HepG2 (cell line): ENCODE measurements around the gene STUB1. TPM values are rescaled to one million over a fixed set of nuclear protein-coding genes. Genes with fewer than 3 reads are reported as not detected.

Experiments
- HMG20B ChIP-seq: conservative IDR thresholded peaks from 2 replicates; pipeline ENCODE4 v1.6.1; 2016; ENCODE audit warnings: missing genetic modification reagents, missing compliant biosample characterization
- MLLT10 ChIP-seq: sonication (generic); formaldehyde crosslinking; IDR thresholded peaks from 2 replicates; pipeline ENCODE4 v1.4.0; 2020; ENCODE audit warnings: missing genetic modification reagents
- RAD21 ChIP-seq: fragments of 450-650 bp; formaldehyde crosslinking; IDR thresholded peaks from 2 replicates; pipeline ENCODE4 v1.5.0; 2020; ENCODE audit warnings: mild to moderate bottlenecking
- SP2 ChIP-seq: sonication (generic); formaldehyde crosslinking; IDR thresholded peaks from 2 replicates; pipeline ENCODE4 v1.5.1; 2020; ENCODE audit warnings: mild to moderate bottlenecking, missing genetic modification reagents
- TEAD3 ChIP-seq: optimal IDR thresholded peaks from 2 replicates; pipeline ENCODE3; 2016; ENCODE audit warnings: borderline replicate concordance
- TMF1 ChIP-seq: sonication (generic); formaldehyde crosslinking; IDR thresholded peaks from 2 replicates; pipeline ENCODE4 v1.8.1; 2022; ENCODE audit warnings: low read depth, missing genetic modification reagents
- ZBTB7B ChIP-seq: sonication (generic); formaldehyde crosslinking; IDR thresholded peaks from 2 replicates; pipeline ENCODE4 v1.4.0; 2020; ENCODE audit warnings: missing genetic modification reagents
- ZNF768 ChIP-seq: sonication (generic); formaldehyde crosslinking; IDR thresholded peaks from 2 replicates; pipeline ENCODE4 v1.4.0; 2020; ENCODE audit warnings: missing genetic modification reagents
- polyA plus RNA-seq, 8 experiments: library from polyadenylated mRNA; depleted of rRNA in 3 of 8; stranded (reverse) in 7 of 8; unstranded in 1 of 8; fragments of >200 nt; fragmentation: Illumina TruSeq in 4 of 8; extraction: Trizol in 4 of 8; gene quantifications; 2 replicates each; pipeline versions ENCODE4 v1.2.1 to v1.2.3, GENCODE V29; 2011 to 2016; ENCODE audit warnings: low read depth in 4 of 8, missing spikeins in 1 of 8, mixed read lengths in 1 of 8; ENCODE audit not compliant: insufficient read depth in 1 of 8
- total RNA-seq, 5 experiments: library from RNA; depleted of rRNA; stranded (reverse); fragments of >200 nt; fragmentation: Illumina TruSeq; extraction: Trizol; gene quantifications; 2 replicates each; pipeline ENCODE4 v1.2.3, GENCODE V29; 2016; ENCODE audit warnings: low read depth in 1 of 5
- TF ChIP-seq, protein P1 (sequence below): sonication (generic); formaldehyde crosslinking; IDR thresholded peaks from 2 replicates; pipeline ENCODE4 v1.5.1; 2020; ENCODE audit warnings: mild to moderate bottlenecking, missing genetic modification reagents, moderate library complexity
- TF ChIP-seq, protein P2 (sequence below): sonication (generic); formaldehyde crosslinking; IDR thresholded peaks from one replicate; pipeline ENCODE4 v1.5.1; 2020; ENCODE audit warnings: mild to moderate bottlenecking, missing genetic modification reagents; ENCODE audit errors: not compliant biosample characterization
- TF ChIP-seq, protein P3 (sequence below): sonication (generic); formaldehyde crosslinking; conservative IDR thresholded peaks from 2 replicates; pipeline ENCODE4 v1.5.0; 2020; ENCODE audit warnings: missing genetic modification reagents
- TF ChIP-seq, protein P4 (sequence below): sonication (generic); formaldehyde crosslinking; IDR thresholded peaks from 2 replicates; pipeline ENCODE4 v1.9.0; 2022; ENCODE audit warnings: missing genetic modification reagents, mild to moderate bottlenecking, borderline replicate concordance

STUB1 gene
- total and polyA plus RNA-seq, 2 of the 13 experiments (the other 11 are each of a cell fraction or from before 2014, with no cell fraction given), result 52.9 to 78.2 TPM

DNA sequence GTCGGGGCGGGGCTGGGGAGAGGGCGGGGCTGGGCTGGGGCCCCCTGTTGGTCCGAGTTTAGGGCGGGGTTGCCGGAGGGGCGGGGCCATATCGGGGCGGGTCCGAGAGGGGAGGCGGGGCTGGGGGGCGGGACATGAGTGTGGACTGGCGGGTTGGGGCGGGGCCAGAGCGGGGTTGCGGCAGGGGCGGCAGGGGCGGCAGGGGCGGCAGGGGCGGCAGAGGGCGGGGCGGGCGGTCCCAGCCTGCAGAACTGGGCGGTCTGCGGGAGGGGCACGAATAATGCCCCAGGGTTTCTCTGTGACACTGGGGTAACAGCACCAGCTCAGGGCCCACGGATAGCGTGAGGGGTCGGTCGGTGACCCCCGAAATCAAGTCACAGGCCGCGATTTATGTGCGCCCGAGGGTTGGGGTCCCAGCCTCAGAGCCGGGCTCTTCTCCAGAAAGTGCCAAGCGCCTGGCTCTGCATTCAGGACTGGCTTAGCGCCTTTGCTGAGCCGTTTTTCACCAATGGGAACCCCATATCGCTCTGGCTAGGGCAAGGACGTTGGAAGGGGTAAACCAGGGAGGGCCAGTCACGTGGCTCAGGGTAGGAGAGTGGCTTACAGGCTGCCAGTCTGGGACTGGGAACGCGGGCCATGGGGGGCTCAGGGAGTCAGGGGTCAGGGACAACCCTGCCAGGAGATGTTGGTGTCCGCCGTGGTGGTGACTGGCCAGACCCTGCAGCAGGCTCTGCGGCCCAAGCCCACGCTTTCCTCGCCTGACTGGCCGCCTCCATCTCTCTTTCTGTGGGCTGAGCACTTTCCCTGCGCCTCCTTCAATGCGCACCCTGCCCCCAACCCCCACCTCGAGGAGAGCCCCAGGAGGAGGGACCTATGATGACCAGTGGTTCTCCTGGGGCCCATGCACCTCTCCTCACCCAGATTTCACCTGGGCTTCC is 42.9 kb upstream of the STUB1 start (continued):
- TF ChIP-seq MLLT10 (CRISPR knock-in tag) (no peak), ZNF768 (CRISPR knock-in tag) (peak; percentile 63; the same call in 1 of the 2 replicates), SP2 (CRISPR knock-in tag) (no peak), TMF1 (0 out of 2 replicates have a peak, but pooled peaks have one; percentile 31), ZBTB7B (CRISPR knock-in tag) (peak; percentile 22; the same call in 1 of the 2 replicates), RAD21 (CRISPR knock-in tag) (no peak), HMG20B (no peak), TEAD3 (CRISPR knock-in tag) (peak; percentile 47)
- TF ChIP-seq, protein P1, sequence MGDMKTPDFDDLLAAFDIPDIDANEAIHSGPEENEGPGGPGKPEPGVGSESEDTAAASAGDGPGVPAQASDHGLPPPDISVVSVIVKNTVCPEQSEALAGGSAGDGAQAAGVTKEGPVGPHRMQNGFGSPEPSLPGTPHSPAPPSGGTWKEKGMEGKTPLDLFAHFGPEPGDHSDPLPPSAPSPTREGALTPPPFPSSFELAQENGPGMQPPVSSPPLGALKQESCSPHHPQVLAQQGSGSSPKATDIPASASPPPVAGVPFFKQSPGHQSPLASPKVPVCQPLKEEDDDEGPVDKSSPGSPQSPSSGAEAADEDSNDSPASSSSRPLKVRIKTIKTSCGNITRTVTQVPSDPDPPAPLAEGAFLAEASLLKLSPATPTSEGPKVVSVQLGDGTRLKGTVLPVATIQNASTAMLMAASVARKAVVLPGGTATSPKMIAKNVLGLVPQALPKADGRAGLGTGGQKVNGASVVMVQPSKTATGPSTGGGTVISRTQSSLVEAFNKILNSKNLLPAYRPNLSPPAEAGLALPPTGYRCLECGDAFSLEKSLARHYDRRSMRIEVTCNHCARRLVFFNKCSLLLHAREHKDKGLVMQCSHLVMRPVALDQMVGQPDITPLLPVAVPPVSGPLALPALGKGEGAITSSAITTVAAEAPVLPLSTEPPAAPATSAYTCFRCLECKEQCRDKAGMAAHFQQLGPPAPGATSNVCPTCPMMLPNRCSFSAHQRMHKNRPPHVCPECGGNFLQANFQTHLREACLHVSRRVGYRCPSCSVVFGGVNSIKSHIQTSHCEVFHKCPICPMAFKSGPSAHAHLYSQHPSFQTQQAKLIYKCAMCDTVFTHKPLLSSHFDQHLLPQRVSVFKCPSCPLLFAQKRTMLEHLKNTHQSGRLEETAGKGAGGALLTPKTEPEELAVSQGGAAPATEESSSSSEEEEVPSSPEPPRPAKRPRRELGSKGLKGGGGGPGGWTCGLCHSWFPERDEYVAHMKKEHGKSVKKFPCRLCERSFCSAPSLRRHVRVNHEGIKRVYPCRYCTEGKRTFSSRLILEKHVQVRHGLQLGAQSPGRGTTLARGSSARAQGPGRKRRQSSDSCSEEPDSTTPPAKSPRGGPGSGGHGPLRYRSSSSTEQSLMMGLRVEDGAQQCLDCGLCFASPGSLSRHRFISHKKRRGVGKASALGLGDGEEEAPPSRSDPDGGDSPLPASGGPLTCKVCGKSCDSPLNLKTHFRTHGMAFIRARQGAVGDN (CRISPR knock-in tag), result peak; percentile 57
- TF ChIP-seq, protein P2, sequence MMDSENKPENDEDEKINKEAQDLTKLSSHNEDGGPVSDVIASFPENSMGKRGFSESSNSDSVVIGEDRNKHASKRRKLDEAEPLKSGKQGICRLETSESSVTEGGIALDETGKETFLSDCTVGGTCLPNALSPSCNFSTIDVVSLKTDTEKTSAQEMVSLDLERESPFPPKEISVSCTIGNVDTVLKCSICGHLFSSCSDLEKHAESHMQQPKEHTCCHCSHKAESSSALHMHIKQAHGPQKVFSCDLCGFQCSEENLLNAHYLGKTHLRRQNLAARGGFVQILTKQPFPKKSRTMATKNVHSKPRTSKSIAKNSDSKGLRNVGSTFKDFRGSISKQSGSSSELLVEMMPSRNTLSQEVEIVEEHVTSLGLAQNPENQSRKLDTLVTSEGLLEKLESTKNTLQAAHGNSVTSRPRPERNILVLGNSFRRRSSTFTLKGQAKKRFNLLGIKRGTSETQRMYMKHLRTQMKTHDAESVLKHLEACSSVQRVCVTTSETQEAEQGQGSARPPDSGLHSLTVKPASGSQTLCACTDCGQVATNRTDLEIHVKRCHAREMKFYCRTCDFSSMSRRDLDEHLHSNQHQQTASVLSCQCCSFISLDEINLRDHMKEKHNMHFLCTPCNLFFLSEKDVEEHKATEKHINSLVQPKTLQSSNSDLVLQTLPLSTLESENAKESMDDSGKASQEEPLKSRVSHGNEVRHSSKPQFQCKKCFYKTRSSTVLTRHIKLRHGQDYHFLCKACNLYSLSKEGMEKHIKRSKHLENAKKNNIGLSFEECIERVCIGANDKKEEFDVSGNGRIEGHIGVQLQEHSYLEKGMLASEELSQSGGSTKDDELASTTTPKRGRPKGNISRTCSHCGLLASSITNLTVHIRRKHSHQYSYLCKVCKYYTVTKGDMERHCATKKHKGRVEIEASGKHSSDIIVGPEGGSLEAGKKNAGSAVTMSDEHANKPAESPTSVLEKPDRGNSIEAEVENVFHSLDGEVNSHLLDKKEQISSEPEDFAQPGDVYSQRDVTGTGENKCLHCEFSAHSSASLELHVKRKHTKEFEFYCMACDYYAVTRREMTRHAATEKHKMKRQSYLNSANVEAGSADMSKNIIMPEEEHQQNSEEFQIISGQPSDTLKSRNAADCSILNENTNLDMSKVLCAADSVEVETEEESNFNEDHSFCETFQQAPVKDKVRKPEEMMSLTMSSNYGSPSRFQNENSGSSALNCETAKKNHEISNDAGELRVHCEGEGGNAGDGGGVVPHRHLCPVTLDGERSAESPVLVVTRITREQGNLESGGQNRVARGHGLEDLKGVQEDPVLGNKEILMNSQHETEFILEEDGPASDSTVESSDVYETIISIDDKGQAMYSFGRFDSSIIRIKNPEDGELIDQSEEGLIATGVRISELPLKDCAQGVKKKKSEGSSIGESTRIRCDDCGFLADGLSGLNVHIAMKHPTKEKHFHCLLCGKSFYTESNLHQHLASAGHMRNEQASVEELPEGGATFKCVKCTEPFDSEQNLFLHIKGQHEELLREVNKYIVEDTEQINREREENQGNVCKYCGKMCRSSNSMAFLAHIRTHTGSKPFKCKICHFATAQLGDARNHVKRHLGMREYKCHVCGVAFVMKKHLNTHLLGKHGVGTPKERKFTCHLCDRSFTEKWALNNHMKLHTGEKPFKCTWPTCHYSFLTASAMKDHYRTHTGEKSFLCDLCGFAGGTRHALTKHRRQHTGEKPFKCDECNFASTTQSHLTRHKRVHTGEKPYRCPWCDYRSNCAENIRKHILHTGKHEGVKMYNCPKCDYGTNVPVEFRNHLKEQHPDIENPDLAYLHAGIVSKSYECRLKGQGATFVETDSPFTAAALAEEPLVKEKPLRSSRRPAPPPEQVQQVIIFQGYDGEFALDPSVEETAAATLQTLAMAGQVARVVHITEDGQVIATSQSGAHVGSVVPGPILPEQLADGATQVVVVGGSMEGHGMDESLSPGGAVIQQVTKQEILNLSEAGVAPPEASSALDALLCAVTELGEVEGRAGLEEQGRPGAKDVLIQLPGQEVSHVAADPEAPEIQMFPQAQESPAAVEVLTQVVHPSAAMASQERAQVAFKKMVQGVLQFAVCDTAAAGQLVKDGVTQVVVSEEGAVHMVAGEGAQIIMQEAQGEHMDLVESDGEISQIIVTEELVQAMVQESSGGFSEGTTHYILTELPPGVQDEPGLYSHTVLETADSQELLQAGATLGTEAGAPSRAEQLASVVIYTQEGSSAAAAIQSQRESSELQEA (CRISPR knock-in tag), result peak; percentile 40
- TF ChIP-seq, protein P3, sequence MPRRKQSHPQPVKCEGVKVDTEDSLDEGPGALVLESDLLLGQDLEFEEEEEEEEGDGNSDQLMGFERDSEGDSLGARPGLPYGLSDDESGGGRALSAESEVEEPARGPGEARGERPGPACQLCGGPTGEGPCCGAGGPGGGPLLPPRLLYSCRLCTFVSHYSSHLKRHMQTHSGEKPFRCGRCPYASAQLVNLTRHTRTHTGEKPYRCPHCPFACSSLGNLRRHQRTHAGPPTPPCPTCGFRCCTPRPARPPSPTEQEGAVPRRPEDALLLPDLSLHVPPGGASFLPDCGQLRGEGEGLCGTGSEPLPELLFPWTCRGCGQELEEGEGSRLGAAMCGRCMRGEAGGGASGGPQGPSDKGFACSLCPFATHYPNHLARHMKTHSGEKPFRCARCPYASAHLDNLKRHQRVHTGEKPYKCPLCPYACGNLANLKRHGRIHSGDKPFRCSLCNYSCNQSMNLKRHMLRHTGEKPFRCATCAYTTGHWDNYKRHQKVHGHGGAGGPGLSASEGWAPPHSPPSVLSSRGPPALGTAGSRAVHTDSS (CRISPR knock-in tag), result 0 out of 2 replicates have a peak, but pooled peaks have one; percentile 3
- TF ChIP-seq, protein P4, sequence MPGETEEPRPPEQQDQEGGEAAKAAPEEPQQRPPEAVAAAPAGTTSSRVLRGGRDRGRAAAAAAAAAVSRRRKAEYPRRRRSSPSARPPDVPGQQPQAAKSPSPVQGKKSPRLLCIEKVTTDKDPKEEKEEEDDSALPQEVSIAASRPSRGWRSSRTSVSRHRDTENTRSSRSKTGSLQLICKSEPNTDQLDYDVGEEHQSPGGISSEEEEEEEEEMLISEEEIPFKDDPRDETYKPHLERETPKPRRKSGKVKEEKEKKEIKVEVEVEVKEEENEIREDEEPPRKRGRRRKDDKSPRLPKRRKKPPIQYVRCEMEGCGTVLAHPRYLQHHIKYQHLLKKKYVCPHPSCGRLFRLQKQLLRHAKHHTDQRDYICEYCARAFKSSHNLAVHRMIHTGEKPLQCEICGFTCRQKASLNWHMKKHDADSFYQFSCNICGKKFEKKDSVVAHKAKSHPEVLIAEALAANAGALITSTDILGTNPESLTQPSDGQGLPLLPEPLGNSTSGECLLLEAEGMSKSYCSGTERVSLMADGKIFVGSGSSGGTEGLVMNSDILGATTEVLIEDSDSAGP (CRISPR knock-in tag), result peak; percentile 51; the same call in 1 of the 2 replicates
